Endothelial cell of umbilical vein (primary cell): ENCODE data around the gene ARID1B. TPM values are rescaled to one million over a fixed set of nuclear protein-coding genes. Genes with fewer than 3 reads are reported as not detected.

Experiments
- BruUV-seq: library from RNA; stranded (reverse); fragments of 400-500 nt; replicated peaks from 2 replicates; lab custom pipeline; 2021; lab: Mats Ljungman, UMichigan
- CTCF ChIA-PET: fragments of 300-600, 350-600 bp; sonication (Branson Sonifier 250); formaldehyde crosslinking; loops from one replicate; lab custom pipeline; 2021; ENCODE audit warnings: antibody characterized with exemption, inconsistent platforms; lab: Charles Lee
- POLR2A ChIA-PET: fragments of 300-600, 350-600 bp; sonication (Branson Sonifier 250); formaldehyde crosslinking; loops from one replicate; lab custom pipeline; 2021; ENCODE audit warnings: antibody characterized with exemption, inconsistent platforms; lab: Charles Lee
- DNase-seq: peaks from one replicate; pipeline ENCODE4 v3.0.0-alpha.2; 2011; ENCODE audit warnings: low read depth, low spot score
- FAIRE-seq: peaks from 2 replicates; lab custom pipeline; 2011; peaks lifted over from hg19 to GRCh38; lab: Jason Lieb, UNC
- H2AFZ ChIP-seq: 2 replicates; pipeline ENCODE4 v1.6.0; 2012; ENCODE audit warnings: low read depth, low read length, control low read depth, inconsistent platforms
- H3K27ac ChIP-seq: 2 replicates; pipeline ENCODE4 v1.5.1; 2011; ENCODE audit warnings: low read depth, mild to moderate bottlenecking, control low read depth, low read length, moderate library complexity; ENCODE audit not compliant: insufficient read depth
- H3K27me3 ChIP-seq, 2 experiments: 2 replicates each; pipeline versions ENCODE4 v1.6.0 to v1.6.1; 2011; ENCODE audit warnings: low read length in 2 of 2, mixed read lengths in 1 of 2; ENCODE audit not compliant: control insufficient read depth in 2 of 2, insufficient read depth in 2 of 2
- H3K36me3 ChIP-seq, 2 experiments: 2 replicates in 1 of 2; 3 replicates in 1 of 2; pipeline ENCODE4 v1.5.1; 2011; ENCODE audit warnings: low read length in 2 of 2, mild to moderate bottlenecking in 1 of 2, moderate library complexity in 1 of 2; ENCODE audit not compliant: control insufficient read depth in 2 of 2, insufficient read depth in 2 of 2; ENCODE audit errors: extremely low read depth in 1 of 2
- H3K4me1 ChIP-seq: 3 replicates; pipeline ENCODE4 v1.5.1; 2011; ENCODE audit warnings: mild to moderate bottlenecking, low read length; ENCODE audit not compliant: control insufficient read depth, insufficient read depth; ENCODE audit errors: extremely low read depth
- H3K4me2 ChIP-seq: 2 replicates; pipeline ENCODE4 v1.6.1; 2011; ENCODE audit warnings: low read length, control low read depth, mixed read lengths; ENCODE audit not compliant: insufficient read depth
- H3K4me3 ChIP-seq, 3 experiments: fragments of 200-600 bp in 1 of 3; sonication (generic), shearing (Covaris generic) in 1 of 3; replicated peaks in 1 of 3; 2 replicates each; pipeline ENCODE4 v1.5.1; 2011 to 2016; ENCODE audit warnings: control low read depth in 3 of 3, low read length in 3 of 3, mild to moderate bottlenecking in 2 of 3, inconsistent platforms in 1 of 3, low read depth in 1 of 3, moderate library complexity in 1 of 3; ENCODE audit not compliant: insufficient read depth in 1 of 3
- H3K79me2 ChIP-seq: 2 replicates; pipeline ENCODE4 v1.6.0; 2012; ENCODE audit warnings: low read length, inconsistent platforms; ENCODE audit not compliant: control insufficient read depth, insufficient read depth
- H3K9ac ChIP-seq: replicated peaks from 2 replicates; pipeline ENCODE3; 2011; ENCODE audit warnings: low read length, control low read depth; ENCODE audit not compliant: insufficient read depth; ENCODE audit errors: extremely low read depth
- H3K9me1 ChIP-seq: replicated peaks from 3 replicates; pipeline ENCODE4 v1.6.0; 2011; ENCODE audit warnings: mild to moderate bottlenecking, low read length; ENCODE audit not compliant: control insufficient read depth, insufficient read depth; ENCODE audit errors: extremely low read depth
- H3K9me3 ChIP-seq: replicated peaks from 2 replicates; pipeline ENCODE4 v1.5.1; 2012; ENCODE audit warnings: low read length, inconsistent platforms; ENCODE audit not compliant: control insufficient read depth, insufficient read depth
- H4K20me1 ChIP-seq: replicated peaks from 2 replicates; pipeline ENCODE3; 2011; ENCODE audit warnings: mild to moderate bottlenecking, low read length; ENCODE audit not compliant: control insufficient read depth, insufficient read depth; ENCODE audit errors: extremely low read depth
- FOS ChIP-seq: IDR thresholded peaks from 2 replicates; pipeline ENCODE4 v1.6.1; 2011; ENCODE audit warnings: mild to moderate bottlenecking, low read length, moderate library complexity, borderline replicate concordance; ENCODE audit not compliant: insufficient read depth
- GATA2 ChIP-seq: IDR thresholded peaks from 2 replicates; pipeline ENCODE4 v1.7.0; 2011; ENCODE audit warnings: low read depth, mild to moderate bottlenecking, moderate library complexity, mixed read lengths, low read length; ENCODE audit not compliant: insufficient read length, insufficient read depth
- JUN ChIP-seq: IDR thresholded peaks from 2 replicates; pipeline ENCODE4 v1.6.1; 2011; ENCODE audit warnings: borderline replicate concordance, low read depth; ENCODE audit not compliant: insufficient read length, insufficient read depth
- POLR2A ChIP-seq: IDR thresholded peaks from 2 replicates; pipeline ENCODE4 v1.6.1; 2012; ENCODE audit warnings: low read depth, mild to moderate bottlenecking, control low read depth, low read length
- POLR2AphosphoS5 ChIP-seq: IDR thresholded peaks from 2 replicates; pipeline ENCODE4 v1.6.1; 2012; ENCODE audit warnings: low read depth, mild to moderate bottlenecking, control low read depth, low read length, moderate library complexity; ENCODE audit not compliant: insufficient read depth
- dilution Hi-C: fragments of 300-500 bp; cut with MboI; formaldehyde crosslinking; loops from one replicate; pipeline ENCODE4 v1.15.0; 2019; ENCODE audit warnings: low sequenced_read_pairs; ENCODE audit not compliant: extremely low pct_ligation_motif_present
- intact Hi-C: fragments of 100-400 bp; cut with micrococcal nuclease; formaldehyde crosslinking; loops from one replicate; pipeline ENCODE4 v1.10.0; 2022
- polyA plus RNA-seq, 4 experiments: library from polyadenylated mRNA; depleted of rRNA in 3 of 4; stranded (reverse) in 3 of 4; unstranded in 1 of 4; fragments of >200 nt; gene quantifications; 2 replicates each; pipeline versions ENCODE4 v1.2.1 to v1.2.3, GENCODE V29; 2011 to 2012; ENCODE audit warnings: missing spikeins in 1 of 4
- total RNA-seq: library from RNA; stranded (reverse); gene quantifications from 2 replicates; pipeline ENCODE4 v1.2.3, GENCODE V29; 2021
- TF ChIP-seq, protein P1 (sequence below): IDR thresholded peaks from 2 replicates; pipeline ENCODE4 v1.6.1; 2011; ENCODE audit not compliant: insufficient read depth, insufficient read length

The ARID1B gene
- total and polyA plus RNA-seq, 2 donors (not counting 3 experiments of a cell fraction or from before 2014, with no cell fraction given), result 21.8 to 89.5 TPM

DNA sequence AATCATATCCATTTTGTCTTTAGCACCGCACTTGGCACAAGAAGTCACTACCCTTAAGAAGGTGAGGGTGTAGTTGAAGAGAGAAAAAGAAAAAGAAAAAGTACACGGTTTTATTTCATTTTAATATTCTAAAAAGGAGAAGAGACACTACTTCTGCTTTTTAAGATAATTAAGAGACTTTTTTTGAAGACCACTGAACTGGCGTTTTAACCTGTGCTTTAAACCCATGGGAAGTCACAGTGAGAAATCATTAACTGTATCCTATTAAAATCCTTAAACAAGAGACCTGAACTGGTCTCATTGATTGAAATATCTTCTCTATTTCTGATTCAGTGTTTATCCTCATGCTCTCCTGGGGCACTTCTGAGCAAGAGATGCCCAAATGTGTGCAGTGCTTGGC is 302.6 kb downstream of the ARID1B start:
- Histone ChIP-seq H3K4me2 (no peak overlapping the region), H3K27ac (no peak overlapping the region), H4K20me1 (no peaks in the 10 kb centered on the region), H2AFZ (no peak overlapping the region), H3K9me3 (no peaks in the 10 kb centered on the region), H3K9me1 (peaks cover 3% of the 10 kb centered on the region), H3K9ac (no peak overlapping the region), H3K36me3 (no peaks in the 10 kb centered on the region), H3K4me3 (no peak overlapping the region), H3K79me2 (peaks cover 3% of the 10 kb centered on the region), H3K27me3 (no peaks in the 10 kb centered on the region), H3K4me1 (no peaks in the 10 kb centered on the region)
- TF ChIP-seq POLR2A, result no peak
- no peak for TF ChIP-seq GATA2
- TF ChIP-seq, protein P1, sequence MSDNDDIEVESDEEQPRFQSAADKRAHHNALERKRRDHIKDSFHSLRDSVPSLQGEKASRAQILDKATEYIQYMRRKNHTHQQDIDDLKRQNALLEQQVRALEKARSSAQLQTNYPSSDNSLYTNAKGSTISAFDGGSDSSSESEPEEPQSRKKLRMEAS, result no peak
- no peak for TF ChIP-seq FOS
- DNase-seq (no peak), FAIRE-seq (no peak)
- intact Hi-C loops, result no loop called here
- POLR2A ChIA-PET, result no interaction called here
- CTCF ChIA-PET, result interaction anchor here (0.6 to 1.9 kb wide), 2 partner anchors 9 to 11 kb away, joined by 3 to 6 read pairs; no protein-coding TSS in a partner anchor
- dilution Hi-C loops, result no loop called here
- BruUV-seq, result no TSS peak

DNA sequence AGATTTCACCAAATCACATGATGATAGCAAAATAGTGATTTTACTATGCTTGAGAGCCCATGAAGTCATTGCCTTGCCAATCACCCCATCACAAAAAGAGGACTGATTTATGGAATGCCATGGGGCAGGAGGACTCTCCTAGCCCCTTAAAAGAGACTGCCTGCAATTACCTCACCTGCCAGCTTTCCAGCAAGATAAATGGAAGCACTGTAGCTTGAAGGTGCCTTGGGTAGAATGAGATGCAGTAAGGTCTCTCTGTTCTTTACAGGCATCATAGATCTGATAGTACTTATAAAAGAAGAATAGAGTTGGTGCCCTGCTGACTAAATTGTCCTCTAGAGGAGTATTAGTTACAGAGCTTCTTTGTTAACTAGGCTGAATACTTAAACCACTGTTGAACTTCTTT is 303.8 kb downstream of the ARID1B start:
- Histone ChIP-seq H3K36me3 (peaks cover 0 to 2% of the 10 kb centered on the region in 2 experiments), H3K79me2 (peaks cover 3% of the 10 kb centered on the region), H3K9me3 (no peaks in the 10 kb centered on the region), H4K20me1 (no peaks in the 10 kb centered on the region), H3K27ac (no peak overlapping the region), H3K9ac (no peak overlapping the region), H3K27me3 (no peaks in the 10 kb centered on the region), H3K9me1 (peaks cover 3% of the 10 kb centered on the region), H3K4me1 (no peaks in the 10 kb centered on the region), H3K4me2 (no peak overlapping the region), H3K4me3 (no peak overlapping the region), H2AFZ (no peak overlapping the region)
- DNase-seq, result no peak
- dilution Hi-C loops, result no loop called here
- intact Hi-C loops, result no loop called here
- TF ChIP-seq JUN (no peak), POLR2A (no peak), POLR2AphosphoS5 (no peak), GATA2 (no peak), FOS (no peak)
- TF ChIP-seq, protein P1, result no peak
- no TSS peak for BruUV-seq
- POLR2A ChIA-PET, result no interaction called here
- CTCF ChIA-PET, result interaction anchor here (0.7 kb wide), 1 partner anchor 79 kb away, joined by 3 read pairs; no protein-coding TSS in a partner anchor
- no peak for FAIRE-seq
